Stimulated activated naive CD8-positive, alpha-beta T cell treated with anti-CD3 and anti-CD28 coated beads, Interleukin-15, amount 100 ng/mL, for 72 hours (primary cell): Measurements from ENCODE around the gene EVI5.
"Not testable (repeated sequence)": the region's sequence is repeated elsewhere in the genome, so short reads cannot be mapped to it uniquely, and the experiment has no call there.

ENCODE experiments used
- ATAC-seq: fragments of 150-1000 bp; cut with Tn5 transposase; 2 replicates; pipeline ENCODE4 v1.10.0; 2021; ENCODE audit warnings: mild to moderate bottlenecking, moderate library complexity
- DNase-seq, 2 donors: peaks; one replicate each; pipeline ENCODE4 v3.0.0; 2021 to 2022
- H3K27ac Mint-ChIP-seq, 2 donors: one replicate each; pipeline ENCODE4 v1.8.0; 2022; ENCODE audit warnings: mild to moderate bottlenecking in 2 of 2, mixed read lengths in 2 of 2, moderate library complexity in 2 of 2
- H3K27me3 Mint-ChIP-seq: one replicate; pipeline ENCODE4 v1.8.0; 2022; ENCODE audit warnings: mixed read lengths
- H3K4me1 Mint-ChIP-seq: one replicate; pipeline ENCODE4 v1.8.0; 2022; ENCODE audit warnings: mild to moderate bottlenecking, mixed read lengths
- H3K4me3 Mint-ChIP-seq, 2 donors: one replicate each; pipeline ENCODE4 v1.8.0; 2022; ENCODE audit warnings: mild to moderate bottlenecking in 2 of 2, mixed read lengths in 2 of 2, moderate library complexity in 1 of 2
- H3K9me3 Mint-ChIP-seq, 2 donors: one replicate each; pipeline ENCODE4 v1.8.0; 2022; ENCODE audit warnings: mixed read lengths in 2 of 2

The EVI5 gene

DNA sequence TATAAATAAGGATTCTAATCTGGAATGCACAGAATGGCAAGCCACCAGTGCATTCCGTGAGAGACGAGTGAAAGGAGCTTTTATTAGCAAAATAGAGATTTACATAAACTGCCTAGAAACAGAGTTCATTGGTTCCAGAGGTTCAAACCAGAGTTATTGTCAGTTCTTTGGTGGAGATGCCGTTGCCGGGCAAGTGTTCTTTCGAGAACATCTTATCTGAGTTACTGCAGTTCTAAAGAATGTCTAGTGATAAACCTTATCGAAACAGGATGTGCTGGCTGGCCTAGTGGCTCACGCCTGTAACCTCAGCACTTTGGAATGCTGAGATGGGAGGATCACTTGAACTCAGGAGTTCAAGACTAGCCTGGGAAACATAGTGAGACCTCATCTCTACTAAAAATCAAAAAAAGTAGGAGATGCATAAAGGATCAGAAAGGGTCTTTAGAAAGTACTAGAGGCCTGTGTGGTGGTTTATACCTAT, 19.9 kb upstream of the EVI5 start:
- no peaks in the 10 kb centered on the region for H3K9me3 Mint-ChIP-seq
- H3K4me3 Mint-ChIP-seq, result no peak overlapping the region
- DNase-seq (no peak), ATAC-seq (no peak)
- peaks cover 8% of the 10 kb centered on the region for H3K27me3 Mint-ChIP-seq
- H3K4me1 Mint-ChIP-seq, result no peaks in the 10 kb centered on the region
- no peak overlapping the region for H3K27ac Mint-ChIP-seq

DNA sequence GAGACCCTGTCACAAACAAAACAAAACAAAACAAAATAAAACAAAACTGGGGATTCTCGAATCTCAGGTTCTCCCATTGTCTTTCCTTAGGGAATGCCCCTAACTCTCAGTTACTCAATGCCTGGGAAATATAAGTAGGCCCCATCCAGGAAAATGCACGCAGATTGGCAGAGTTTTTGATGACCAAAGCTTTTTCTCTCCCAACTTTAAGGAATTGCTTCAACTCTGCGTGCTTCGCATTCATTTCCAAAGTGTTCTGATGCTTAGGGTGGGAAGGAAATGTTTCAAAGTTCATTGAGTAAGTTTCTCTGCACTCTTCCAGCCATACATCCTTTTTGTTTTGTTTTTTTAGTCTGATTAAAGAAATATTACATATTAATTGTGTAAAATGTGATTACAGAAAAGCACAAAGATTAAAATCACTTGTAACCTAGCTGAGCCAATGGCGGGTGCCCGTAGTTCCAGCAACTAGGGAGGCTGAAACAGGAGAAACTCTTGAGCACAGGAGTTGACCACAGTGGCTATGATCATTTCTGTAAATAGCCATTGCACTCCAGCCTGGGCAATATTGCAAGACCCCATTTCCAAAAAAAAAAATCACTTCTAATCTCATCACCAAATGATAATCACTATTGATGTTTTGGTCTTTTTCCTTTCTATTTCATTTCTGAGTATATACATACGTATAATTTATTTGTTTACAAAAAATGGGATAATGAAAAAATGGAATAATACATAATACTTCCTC, 18.4 kb upstream of the EVI5 start:
- no peak for ATAC-seq
- no peak overlapping the region for H3K27ac Mint-ChIP-seq
- H3K27me3 Mint-ChIP-seq, result peaks cover 8% of the 10 kb centered on the region
- DNase-seq, result no peak
- H3K4me1 Mint-ChIP-seq, result no peaks in the 10 kb centered on the region
- H3K4me3 Mint-ChIP-seq, result no peak overlapping the region
- H3K9me3 Mint-ChIP-seq, result no peaks in the 10 kb centered on the region

DNA sequence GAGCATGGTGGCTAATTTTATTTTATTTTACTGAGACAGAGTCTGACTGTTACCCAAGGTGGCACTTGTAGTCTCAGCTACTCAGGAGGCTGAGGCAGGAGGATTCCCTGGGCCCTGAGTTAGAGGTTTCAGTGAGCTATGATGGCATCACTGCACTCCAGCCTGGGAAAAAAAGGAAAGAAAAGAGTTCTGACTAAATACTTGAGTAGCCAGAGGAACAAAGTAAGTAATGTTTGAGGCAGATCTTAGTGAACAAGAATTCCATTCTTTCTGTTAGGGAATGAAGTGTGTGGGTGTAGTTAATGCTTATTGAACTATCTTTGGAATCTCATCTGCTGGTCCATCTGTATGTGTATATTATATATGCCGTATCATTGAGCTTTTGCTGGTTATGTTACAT, 13.1 kb upstream of the EVI5 start:
- no peaks in the 10 kb centered on the region for H3K9me3 Mint-ChIP-seq
- no peak overlapping the region for H3K27ac Mint-ChIP-seq
- peaks cover 43% of the 10 kb centered on the region for H3K27me3 Mint-ChIP-seq
- ATAC-seq (no peak), DNase-seq (no peak)
- H3K4me3 Mint-ChIP-seq, result no peak overlapping the region
- H3K4me1 Mint-ChIP-seq, result no peaks in the 10 kb centered on the region

DNA sequence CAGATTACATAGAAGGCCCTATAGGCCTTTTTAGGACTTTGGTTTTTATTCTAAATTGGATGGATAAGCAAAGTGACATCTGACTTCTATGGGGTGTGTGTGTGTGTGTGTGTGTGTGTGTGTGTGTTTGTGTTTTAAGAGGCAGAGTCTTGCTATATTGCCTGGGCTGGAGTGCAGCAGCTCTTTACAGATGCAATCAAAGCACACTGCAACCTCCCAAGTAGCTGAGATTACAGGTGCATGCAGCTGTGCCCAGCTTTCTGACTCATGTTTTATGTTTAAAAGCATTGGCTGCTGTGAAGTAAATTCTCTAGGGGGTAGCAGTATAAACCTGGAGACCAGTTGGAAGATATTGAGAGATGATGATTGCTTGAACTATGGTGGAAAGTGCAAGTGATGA, 12.4 kb upstream of the EVI5 start:
- Mint-ChIP-seq H3K27me3 (peaks cover 48% of the 10 kb centered on the region), H3K4me1 (no peaks in the 10 kb centered on the region), H3K9me3 (no peaks in the 10 kb centered on the region), H3K27ac (no peak overlapping the region), H3K4me3 (no peak overlapping the region)
- no peak for DNase-seq
- ATAC-seq, result no peak

DNA sequence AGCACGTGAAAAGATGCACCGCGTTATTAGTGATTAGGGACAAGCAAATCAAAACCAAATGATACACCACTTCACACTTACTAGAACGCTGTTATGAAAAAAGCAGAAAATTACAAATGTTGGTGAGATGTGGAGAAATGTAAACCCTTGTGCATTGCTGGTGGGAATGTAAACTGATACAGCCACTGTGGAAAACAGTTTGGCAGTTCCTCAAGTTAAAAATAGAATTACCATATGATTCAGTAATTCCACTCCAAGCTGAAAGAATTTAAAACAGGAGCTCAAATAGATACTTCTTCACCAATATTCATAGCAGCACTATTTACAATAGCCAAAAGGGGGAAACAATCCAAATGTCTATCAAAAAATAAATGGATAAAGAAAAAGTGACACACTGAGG, 10.3 kb upstream of the EVI5 start:
- Mint-ChIP-seq H3K27ac (no peak overlapping the region), H3K4me1 (no peaks in the 10 kb centered on the region), H3K9me3 (no peaks in the 10 kb centered on the region), H3K27me3 (peaks cover 61% of the 10 kb centered on the region), H3K4me3 (no peak overlapping the region)
- no peak for ATAC-seq
- no peak for DNase-seq

DNA sequence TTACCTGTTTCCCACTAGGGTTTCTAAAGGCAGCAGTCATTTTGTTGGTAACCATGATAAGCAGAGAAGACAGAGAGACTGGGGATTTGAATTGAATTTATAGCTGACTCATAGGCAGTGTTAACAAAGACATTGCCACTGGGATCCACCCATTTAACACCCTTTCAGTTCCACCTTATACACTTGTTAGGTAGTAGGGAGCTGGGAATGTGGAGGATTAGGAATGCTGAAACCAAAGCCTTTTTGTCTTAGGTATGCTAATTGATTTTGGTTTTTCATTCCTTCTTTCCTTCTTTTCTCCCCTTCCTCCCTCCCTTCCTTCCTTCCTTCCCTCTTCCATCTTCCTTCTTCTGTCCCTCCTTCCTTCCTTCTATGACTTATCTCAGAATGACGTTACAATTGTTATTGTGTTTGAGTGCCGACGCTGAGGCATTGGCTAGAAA, 7.5 kb upstream of the EVI5 start:
- Mint-ChIP-seq H3K9me3 (no peaks in the 10 kb centered on the region), H3K4me1 (no peaks in the 10 kb centered on the region), H3K27ac (no peak overlapping the region), H3K27me3 (peaks cover 78% of the 10 kb centered on the region), H3K4me3 (no peak overlapping the region)
- ATAC-seq (no peak), DNase-seq (no peak)

DNA sequence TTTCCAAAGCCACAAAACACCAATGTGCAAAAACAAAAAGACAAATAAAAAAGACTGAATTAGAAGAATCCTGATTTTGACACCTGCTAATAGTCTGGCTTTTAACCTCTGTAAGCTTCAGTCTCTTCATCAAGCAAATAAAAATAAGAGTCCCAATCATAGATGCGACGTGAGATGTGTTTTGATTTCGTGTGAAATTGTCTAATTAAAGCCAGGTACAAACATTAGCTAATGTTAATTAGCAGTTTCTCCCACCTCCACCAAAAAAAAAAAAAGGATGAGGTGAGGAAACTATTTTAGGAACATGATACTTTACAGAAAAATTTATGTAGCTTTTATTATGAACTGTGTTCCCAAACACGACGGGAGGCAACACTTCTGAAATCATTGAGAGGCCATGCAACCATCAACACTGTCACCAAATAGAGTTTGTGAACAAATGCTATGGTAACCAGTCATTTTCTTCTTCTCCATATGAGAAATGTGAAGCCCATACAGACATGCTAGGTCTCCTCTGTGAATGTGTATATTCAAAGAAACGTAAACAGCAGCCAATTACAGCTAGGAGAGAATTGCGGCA, 6.7 kb upstream of the EVI5 start:
- H3K4me3 Mint-ChIP-seq, result no peak overlapping the region
- H3K9me3 Mint-ChIP-seq, result no peaks in the 10 kb centered on the region
- no peaks in the 10 kb centered on the region for H3K4me1 Mint-ChIP-seq
- ATAC-seq, result no peak
- no peak for DNase-seq
- no peak overlapping the region for H3K27ac Mint-ChIP-seq
- peaks cover 78% of the 10 kb centered on the region for H3K27me3 Mint-ChIP-seq

DNA sequence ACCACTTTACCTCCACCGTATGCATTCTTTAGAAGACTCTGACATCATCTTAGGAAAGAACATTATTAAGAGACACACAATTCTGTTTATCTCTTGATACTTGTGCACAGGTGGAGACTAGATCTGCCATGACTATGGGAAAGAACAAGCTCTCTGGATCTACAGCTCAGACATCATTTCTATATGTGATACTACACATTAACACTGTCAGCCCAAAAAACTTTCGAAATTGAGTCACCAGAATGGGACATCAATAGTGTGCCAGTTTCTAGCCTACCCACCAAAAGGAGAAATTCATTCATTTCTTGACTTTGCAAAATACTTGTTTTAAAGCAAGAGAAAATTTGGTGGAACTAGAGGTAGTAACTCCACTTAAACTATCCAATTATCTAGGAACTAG, 6.0 kb upstream of the EVI5 start:
- no peak for DNase-seq
- H3K27ac Mint-ChIP-seq, result no peak overlapping the region
- H3K4me1 Mint-ChIP-seq, result no peaks in the 10 kb centered on the region
- H3K4me3 Mint-ChIP-seq, result no peak overlapping the region
- no peak for ATAC-seq
- no peaks in the 10 kb centered on the region for H3K9me3 Mint-ChIP-seq
- H3K27me3 Mint-ChIP-seq, result peaks cover 82% of the 10 kb centered on the region

DNA sequence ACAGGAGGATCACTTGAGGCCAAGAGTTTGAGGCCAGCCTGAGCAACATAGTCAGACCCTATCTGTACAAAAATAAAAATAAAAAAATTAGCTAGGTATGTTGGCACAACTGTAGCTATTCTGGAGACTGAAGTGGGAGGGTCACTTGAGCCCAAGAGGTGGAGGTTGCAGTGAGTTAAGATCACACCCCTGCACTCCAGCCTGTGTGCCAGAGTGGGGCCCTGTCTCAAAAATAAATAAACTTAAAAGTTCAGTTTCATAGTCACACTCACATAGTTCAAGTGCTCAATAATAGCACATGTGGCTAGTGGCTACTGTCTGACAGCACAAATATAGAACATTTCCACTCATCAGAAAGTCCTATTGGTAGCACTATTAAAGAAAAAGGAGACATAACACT, 5.2 kb upstream of the EVI5 start:
- Mint-ChIP-seq H3K9me3 (no peaks in the 10 kb centered on the region), H3K27ac (no peak overlapping the region), H3K4me1 (peaks cover 6% of the 10 kb centered on the region), H3K4me3 (no peak overlapping the region), H3K27me3 (peaks cover 89% of the 10 kb centered on the region)
- ATAC-seq (no peak), DNase-seq (no peak)

DNA sequence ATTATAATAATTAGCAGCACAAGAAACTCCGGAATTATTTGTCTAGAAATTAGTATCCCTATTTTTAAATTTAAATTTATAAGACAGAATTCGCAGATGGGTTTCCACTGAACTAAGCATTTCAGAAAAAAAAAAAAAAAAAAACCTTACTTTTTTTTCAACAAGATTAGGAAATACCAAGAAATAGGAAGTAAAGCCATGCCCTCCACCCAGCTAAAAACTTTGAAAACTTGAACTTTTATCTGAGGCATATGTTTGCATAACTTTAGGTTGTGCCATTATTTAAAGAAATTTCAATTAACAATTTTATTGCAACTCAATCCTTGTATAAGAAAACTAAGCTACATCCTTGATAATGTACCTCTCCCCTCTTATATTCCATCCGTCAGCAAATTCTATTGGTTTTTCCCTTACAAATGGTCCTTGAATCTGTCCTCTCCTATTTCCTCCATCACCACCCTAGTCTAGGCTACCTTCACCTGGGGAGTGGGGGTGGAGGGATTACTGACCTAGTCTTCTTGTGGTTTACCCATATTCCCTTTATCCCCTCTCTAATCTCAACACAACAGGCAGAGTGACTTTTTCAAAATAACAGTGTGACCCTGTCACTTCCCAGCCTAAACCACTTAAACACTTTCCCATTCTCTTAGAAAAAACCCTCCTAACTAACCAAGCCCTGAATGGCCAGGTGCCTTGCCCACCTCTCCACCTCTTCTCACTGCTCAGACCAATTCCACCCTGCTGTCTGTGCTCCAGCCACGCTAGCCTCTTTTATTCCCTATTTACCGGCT, 1.4 kb upstream of the EVI5 start:
- H3K27ac Mint-ChIP-seq, result no peak overlapping the region
- H3K27me3 Mint-ChIP-seq, result peaks cover 83% of the 10 kb centered on the region
- no peaks in the 10 kb centered on the region for H3K9me3 Mint-ChIP-seq
- no peak for ATAC-seq
- DNase-seq, result no peak
- no peak overlapping the region for H3K4me3 Mint-ChIP-seq
- peaks cover 24% of the 10 kb centered on the region for H3K4me1 Mint-ChIP-seq

DNA sequence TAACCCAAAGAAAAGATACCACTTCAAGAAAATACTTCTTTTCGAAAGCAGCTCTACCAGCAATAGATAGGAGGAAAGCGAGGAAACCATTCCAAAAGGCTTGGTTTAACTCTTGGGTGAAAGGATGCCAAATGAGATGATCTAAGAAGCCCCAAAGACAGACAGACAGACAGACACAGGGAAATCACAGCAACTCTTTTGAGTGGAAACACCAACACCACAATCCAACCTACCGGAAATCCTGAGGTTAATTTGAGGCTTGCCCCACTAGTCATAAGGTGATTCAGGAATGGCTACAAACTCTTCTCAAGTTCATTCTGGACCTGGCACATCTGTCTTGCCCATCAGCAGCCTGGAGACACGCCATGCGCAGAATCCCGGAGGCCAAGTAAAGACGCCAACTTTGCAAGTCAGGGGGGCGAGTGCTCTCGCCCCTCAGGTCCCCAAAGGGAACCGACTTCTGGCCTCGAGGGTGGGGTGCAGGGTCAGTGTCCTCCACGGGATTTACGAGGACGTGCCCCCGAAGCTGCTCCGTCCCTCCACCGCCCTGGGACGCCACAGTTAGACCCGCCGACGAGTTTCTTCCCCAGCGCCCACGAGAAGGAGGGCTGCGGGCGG, 778 bp downstream of the EVI5 start:
- Mint-ChIP-seq H3K9me3 (no peaks in the 10 kb centered on the region), H3K27ac (no peak overlapping the region), H3K4me1 (peaks cover 24% of the 10 kb centered on the region), H3K27me3 (peaks cover 86% of the 10 kb centered on the region), H3K4me3 (peak overlapping the region; percentile 75 to 78)
- DNase-seq (peak; percentile 27 to 61), ATAC-seq (peak; percentile 77)

DNA sequence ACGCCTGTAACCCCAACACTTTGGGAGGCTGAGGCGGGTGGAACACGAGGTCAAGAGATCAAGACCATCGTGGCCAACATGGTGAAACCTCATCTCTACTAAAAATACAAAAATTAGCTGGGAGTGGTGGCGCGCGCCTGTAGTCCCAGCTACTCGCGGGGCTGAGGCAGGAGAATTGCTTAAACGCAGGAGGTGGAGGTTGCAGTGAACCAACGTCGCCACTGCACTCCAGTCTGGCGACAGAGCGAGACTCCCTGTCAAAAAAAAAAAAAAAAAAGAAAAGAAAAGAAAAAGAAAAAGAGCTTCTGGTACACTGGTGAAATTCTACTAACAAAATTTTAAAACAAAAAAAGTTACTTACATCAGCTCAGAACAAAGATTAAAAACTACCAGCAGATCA, 1.4 kb downstream of the EVI5 start:
- Mint-ChIP-seq H3K27me3 (peaks cover 89% of the 10 kb centered on the region), H3K4me1 (peaks cover 24% of the 10 kb centered on the region), H3K4me3 (peak overlapping the region; percentile 75 to 78)
- H3K27ac Mint-ChIP-seq, H3K9me3 Mint-ChIP-seq, DNase-seq, ATAC-seq: not testable (repeated sequence)

DNA sequence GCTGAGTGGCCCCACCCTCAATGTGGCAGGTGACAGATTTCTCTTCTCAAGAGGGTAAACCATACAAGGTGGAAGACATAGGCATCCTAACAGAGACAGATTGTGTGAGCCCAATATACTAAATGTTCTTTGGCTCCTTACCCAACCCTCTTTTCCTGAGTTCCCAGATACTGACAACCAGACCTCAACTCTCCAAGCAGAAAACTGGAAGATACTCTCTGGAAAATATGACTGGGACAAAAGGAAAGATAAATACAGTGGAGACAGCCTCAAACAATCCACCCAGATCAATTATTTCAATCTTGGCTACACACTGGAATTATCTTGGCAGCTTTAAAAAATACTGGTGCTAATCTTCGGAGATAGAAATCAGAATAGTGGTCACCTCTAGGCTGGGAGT, 6.5 kb downstream of the EVI5 start:
- H3K4me3 Mint-ChIP-seq, result no peak overlapping the region
- DNase-seq (no peak), ATAC-seq (no peak)
- no peak overlapping the region for H3K27ac Mint-ChIP-seq
- no peaks in the 10 kb centered on the region for H3K9me3 Mint-ChIP-seq
- peaks cover 5% of the 10 kb centered on the region for H3K4me1 Mint-ChIP-seq
- H3K27me3 Mint-ChIP-seq, result peaks cover 71% of the 10 kb centered on the region

DNA sequence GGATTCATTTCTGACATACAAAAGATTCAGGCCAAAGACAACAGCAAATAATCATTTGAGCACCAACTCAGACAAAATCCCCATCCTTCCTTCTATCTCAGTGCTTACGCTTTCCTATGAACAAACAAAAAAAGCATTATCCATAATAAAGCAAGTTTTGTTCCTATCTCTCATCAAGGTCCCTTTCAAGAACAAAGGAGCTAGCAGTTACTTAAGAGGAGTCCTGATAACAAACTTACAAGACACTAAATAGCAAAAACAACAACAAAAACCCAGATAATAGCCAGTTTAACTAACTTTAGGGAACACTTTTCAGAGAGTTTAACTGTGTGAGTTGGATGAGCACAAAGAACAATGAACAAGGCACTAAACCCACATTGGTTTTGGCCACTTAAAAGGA, 10.5 kb downstream of the EVI5 start:
- no peak for DNase-seq
- H3K4me1 Mint-ChIP-seq, result no peaks in the 10 kb centered on the region
- H3K4me3 Mint-ChIP-seq, result no peak overlapping the region
- ATAC-seq, result no peak
- no peak overlapping the region for H3K27ac Mint-ChIP-seq
- H3K27me3 Mint-ChIP-seq, result peaks cover 43% of the 10 kb centered on the region
- no peaks in the 10 kb centered on the region for H3K9me3 Mint-ChIP-seq

DNA sequence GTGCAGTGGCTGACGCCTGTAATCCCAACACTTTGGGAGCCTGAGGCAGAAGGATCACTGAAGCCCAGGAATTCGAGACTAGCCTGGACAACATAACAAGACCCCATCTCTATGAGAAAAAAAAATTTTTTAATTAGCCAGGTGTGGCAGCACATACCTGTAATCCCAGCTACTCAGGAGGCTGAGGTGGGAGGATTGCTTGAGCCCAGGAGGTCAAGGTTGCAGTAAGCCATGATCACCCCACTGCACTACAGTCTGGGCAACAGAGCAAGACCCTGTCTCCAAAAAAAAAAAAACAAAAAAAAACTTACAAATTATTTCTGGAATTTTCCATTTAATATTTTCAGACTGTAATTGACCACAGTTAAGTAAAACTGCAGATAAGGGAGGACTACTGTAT, 11.2 kb downstream of the EVI5 start:
- not testable (repeated sequence) for H3K9me3 Mint-ChIP-seq, H3K4me3 Mint-ChIP-seq, H3K4me1 Mint-ChIP-seq, H3K27ac Mint-ChIP-seq, DNase-seq, ATAC-seq
- peaks cover 36% of the 10 kb centered on the region for H3K27me3 Mint-ChIP-seq

DNA sequence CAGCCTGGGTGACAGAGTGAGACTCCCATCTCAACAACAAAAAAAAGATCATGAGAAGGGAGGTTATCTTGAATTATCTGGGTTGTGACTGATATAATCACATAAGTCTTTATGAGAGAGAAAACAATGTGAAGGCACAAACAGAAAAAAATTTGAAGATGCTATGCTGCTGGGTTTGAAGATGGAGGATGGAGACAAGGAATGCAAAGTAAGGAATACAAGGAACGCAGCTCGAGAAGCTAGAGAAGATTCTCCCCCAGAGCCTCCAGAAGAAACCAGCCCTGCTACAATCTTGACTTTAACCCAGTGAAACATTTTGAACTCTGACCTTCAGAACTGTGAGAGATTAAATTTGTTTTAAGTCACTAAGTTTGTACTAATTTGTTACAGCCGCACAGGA, 15.1 kb downstream of the EVI5 start:
- no peak overlapping the region for H3K4me3 Mint-ChIP-seq
- H3K27ac Mint-ChIP-seq, result no peak overlapping the region
- ATAC-seq (no peak), DNase-seq (no peak)
- no peaks in the 10 kb centered on the region for H3K4me1 Mint-ChIP-seq
- peaks cover 0 to 4% of the 10 kb centered on the region in 2 donors for H3K9me3 Mint-ChIP-seq
- peaks cover 16% of the 10 kb centered on the region for H3K27me3 Mint-ChIP-seq
